DOHH2 (cell line): ENCODE data around the gene POLA1.

Experiments
- H3F3A ChIP-seq: fragments of 200-600 bp; sonication (generic), shearing (Covaris generic); 2 replicates; pipeline ENCODE4 v1.6.0; 2016; ENCODE audit warnings: antibody characterized with exemption, mild to moderate bottlenecking; ENCODE audit not compliant: control insufficient read depth, insufficient read depth
- H3K27ac ChIP-seq: fragments of 200-600 bp; sonication (generic); 2 replicates; pipeline ENCODE4 v1.5.1; 2014; ENCODE audit warnings: low read depth, mild to moderate bottlenecking, low read length, moderate library complexity
- H3K27me3 ChIP-seq: fragments of 200-600 bp; sonication (generic); 2 replicates; pipeline ENCODE4 v1.6.1; 2014; ENCODE audit warnings: mild to moderate bottlenecking, low read length, mixed read lengths; ENCODE audit not compliant: control insufficient read depth
- H3K36me3 ChIP-seq: fragments of 200-600 bp; sonication (generic); 2 replicates; pipeline ENCODE4 v1.6.1; 2014; ENCODE audit warnings: mild to moderate bottlenecking, low read length, moderate library complexity, mixed read lengths; ENCODE audit not compliant: control insufficient read depth
- H3K4me1 ChIP-seq: fragments of 200-600 bp; sonication (generic); 2 replicates; pipeline ENCODE4 v1.6.1; 2014; ENCODE audit warnings: mild to moderate bottlenecking, low read length, mixed read lengths; ENCODE audit not compliant: control insufficient read depth
- H3K4me2 ChIP-seq: fragments of 200-600 bp; sonication (generic); 2 replicates; pipeline ENCODE4 v1.6.0; 2014; ENCODE audit warnings: mild to moderate bottlenecking, low read length, moderate library complexity
- H3K4me3 ChIP-seq: fragments of 200-600 bp; sonication (generic); 2 replicates; pipeline ENCODE4 v1.5.1; 2014; ENCODE audit warnings: mild to moderate bottlenecking, low read length, mixed read lengths
- H3K79me2 ChIP-seq: fragments of 200-600 bp; sonication (generic); 2 replicates; pipeline ENCODE4 v1.6.1; 2014; ENCODE audit warnings: mild to moderate bottlenecking, low read length, mixed read lengths; ENCODE audit not compliant: control insufficient read depth
- H3K9me2 ChIP-seq: fragments of 200-600 bp; sonication (generic); replicated peaks from 2 replicates; pipeline ENCODE4 v1.6.1; 2014; ENCODE audit warnings: mild to moderate bottlenecking, low read length, mixed read lengths; ENCODE audit not compliant: control insufficient read depth
- H3K9me3 ChIP-seq: fragments of 200-600 bp; sonication (generic); 2 replicates; pipeline ENCODE4 v1.6.1; 2014; ENCODE audit warnings: antibody characterized with exemption, low read length, mixed read lengths; ENCODE audit not compliant: control insufficient read depth, insufficient read depth
- H4K20me1 ChIP-seq: fragments of 200-600 bp; sonication (generic); 2 replicates; pipeline ENCODE4 v1.6.0; 2014; ENCODE audit warnings: low read depth, mild to moderate bottlenecking, antibody characterized with exemption, low read length, moderate library complexity; ENCODE audit not compliant: control insufficient read depth, insufficient read depth
- CTCF ChIP-seq: fragments of 200-600 bp; sonication (generic); IDR thresholded peaks from one replicate; pipeline ENCODE4 v1.5.1; 2014; ENCODE audit warnings: antibody characterized with exemption, mild to moderate bottlenecking, low read depth, low read length; ENCODE audit not compliant: poor library complexity, severe bottlenecking
- EZH2phosphoT487 ChIP-seq: fragments of 200-600 bp; sonication (generic); IDR thresholded peaks from 2 replicates; pipeline ENCODE4 v1.6.1; 2017; ENCODE audit warnings: borderline replicate concordance, mild to moderate bottlenecking, antibody characterized with exemption, low read length, moderate library complexity, mixed read lengths

POLA1 gene

GRCh38 chrX:24946369-24946768 is 252.7 kb downstream of the POLA1 start:
- Histone ChIP-seq H3K79me2 (no peaks in the 10 kb centered on the region), H3K27ac (no peak overlapping the region), H3K4me3 (no peak overlapping the region), H3K4me1 (no peaks in the 10 kb centered on the region), H3K27me3 (no peaks in the 10 kb centered on the region), H4K20me1 (no peaks in the 10 kb centered on the region), H3F3A (no peaks in the 10 kb centered on the region), H3K9me3 (no peaks in the 10 kb centered on the region), H3K36me3 (no peaks in the 10 kb centered on the region), H3K4me2 (no peak overlapping the region), H3K9me2 (no peaks in the 10 kb centered on the region)
- TF ChIP-seq CTCF = no peak
- TF ChIP-seq EZH2phosphoT487 = no peak

GRCh38 chrX:24954732-24955131 is 261.0 kb downstream of the POLA1 start:
- no peaks in the 10 kb centered on the region for H4K20me1 ChIP-seq
- no peaks in the 10 kb centered on the region for H3K79me2 ChIP-seq
- H3K4me3 ChIP-seq = no peak overlapping the region
- TF ChIP-seq CTCF = no peak
- no peak for TF ChIP-seq EZH2phosphoT487
- no peaks in the 10 kb centered on the region for H3K9me2 ChIP-seq
- no peaks in the 10 kb centered on the region for H3K4me1 ChIP-seq
- no peaks in the 10 kb centered on the region for H3K27me3 ChIP-seq
- H3K4me2 ChIP-seq = no peak overlapping the region
- H3K36me3 ChIP-seq = no peaks in the 10 kb centered on the region
- no peak overlapping the region for H3K27ac ChIP-seq
- H3F3A ChIP-seq = no peaks in the 10 kb centered on the region
- no peaks in the 10 kb centered on the region for H3K9me3 ChIP-seq

GRCh38 chrX:24955372-24955930 is 261.7 kb downstream of the POLA1 start:
- no peak overlapping the region for H3K4me3 ChIP-seq

More at GRCh38 chrX:24955372-24955930, 261.7 kb downstream of the POLA1 start:
- no peaks in the 10 kb centered on the region for H3K4me1 ChIP-seq
- no peaks in the 10 kb centered on the region for H3K79me2 ChIP-seq
- H3K27ac ChIP-seq = no peak overlapping the region
- H3K36me3 ChIP-seq = no peaks in the 10 kb centered on the region
- no peaks in the 10 kb centered on the region for H3K9me2 ChIP-seq
- TF ChIP-seq CTCF (no peak), EZH2phosphoT487 (no peak)
- H4K20me1 ChIP-seq = no peaks in the 10 kb centered on the region
- H3K9me3 ChIP-seq = no peaks in the 10 kb centered on the region
- no peaks in the 10 kb centered on the region for H3K27me3 ChIP-seq
- no peaks in the 10 kb centered on the region for H3F3A ChIP-seq
- H3K4me2 ChIP-seq = no peak overlapping the region
